ENCODE data around the gene TOMM7.

DNA sequence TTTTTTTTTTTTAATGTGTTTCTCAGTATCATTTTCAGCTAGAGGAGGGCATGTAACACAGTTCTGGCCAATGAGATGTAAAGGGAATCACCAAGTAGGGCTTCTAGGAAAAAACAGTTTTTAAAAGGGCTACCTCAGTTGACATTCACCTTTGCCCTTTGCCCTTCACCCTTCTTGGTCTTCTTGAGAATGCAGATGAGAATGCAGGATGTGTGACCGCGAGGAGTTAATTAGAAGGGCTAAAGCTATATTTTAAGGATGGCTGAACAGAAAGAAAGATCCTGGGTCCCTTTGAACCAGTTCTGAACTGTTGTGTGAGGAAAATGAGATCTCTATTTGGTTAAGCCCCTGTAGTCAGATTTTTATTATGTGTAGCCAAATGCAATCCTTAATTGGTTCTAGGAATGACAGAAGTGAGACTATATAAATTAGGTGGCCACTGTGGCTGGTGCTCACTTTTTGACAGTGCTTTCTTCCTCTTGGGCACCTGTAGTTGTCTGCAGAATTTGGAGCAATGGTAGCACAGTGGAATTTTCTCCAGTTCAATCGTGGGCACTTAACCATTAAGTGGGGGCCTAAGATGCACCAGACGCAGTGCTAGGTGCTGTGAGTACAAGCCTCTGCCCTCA lies 21.1 kb upstream of the TOMM7 start:
- TF ChIP-seq CTCF (IDR thresholded peaks at IDR 0.05), result no peak
- TF ChIP-seq POLR2A (IDR thresholded peaks at IDR 0.05), result no peak

All from stomach (tissue), 4 donors.